ENCODE measurements around the gene AGRN. TPM values are rescaled to one million over a fixed set of nuclear protein-coding genes. Genes with fewer than 3 reads are reported as not detected.
"Not testable (repeated sequence)": the region's sequence is repeated elsewhere in the genome, so short reads cannot be mapped to it uniquely, and the experiment has no call there.

The AGRN gene
- polyA plus RNA-seq, 3 donors: 178 to 219 (median 182) TPM

DNA sequence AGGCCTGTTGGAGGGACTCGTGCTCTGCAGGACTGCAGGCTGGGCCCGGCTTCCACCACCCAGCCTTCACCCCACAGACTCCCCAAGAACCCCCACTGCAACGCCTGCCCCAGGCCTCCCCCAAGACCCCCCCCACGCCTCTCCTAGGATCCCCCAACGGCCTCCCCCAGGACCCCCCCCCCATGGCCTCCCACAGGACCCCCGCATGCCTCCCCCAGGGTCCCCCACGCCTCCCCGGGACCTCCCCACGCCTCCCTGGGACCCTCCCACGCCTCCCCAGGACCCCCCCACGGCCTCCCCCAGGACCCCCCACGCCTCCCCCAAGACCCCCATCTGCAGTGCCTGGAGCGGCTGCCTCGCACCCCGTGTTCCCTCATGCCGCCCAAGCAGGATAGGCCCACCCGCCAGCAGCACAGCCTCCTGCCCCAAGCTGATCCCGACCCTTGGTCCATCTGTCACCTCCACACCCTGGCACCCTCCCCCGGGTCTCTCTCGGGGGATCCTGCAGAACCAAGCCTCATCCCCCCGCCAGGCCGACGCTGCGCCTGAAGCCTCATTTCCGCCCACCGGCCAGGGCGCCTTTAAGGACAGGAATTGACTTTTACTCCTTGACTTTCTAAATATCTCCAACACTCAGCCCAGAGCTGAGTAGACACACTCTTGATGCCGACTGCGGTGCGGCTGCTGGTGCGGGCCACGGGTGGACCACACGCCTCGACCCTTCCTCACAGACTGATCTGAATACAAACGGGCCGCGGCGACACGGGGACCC is 68.3 kb downstream of the AGRN start:
- DNase-seq (ENCODE audit: low read depth in 3 of 3, low spot score in 2 of 3): no peak

- DNase-seq (ENCODE audit: low read depth in 3 of 3, low spot score in 2 of 3): no peak
These were observed 69.1 kb downstream of the AGRN start for GRCh38 chr1:1088801-1089680.

DNA sequence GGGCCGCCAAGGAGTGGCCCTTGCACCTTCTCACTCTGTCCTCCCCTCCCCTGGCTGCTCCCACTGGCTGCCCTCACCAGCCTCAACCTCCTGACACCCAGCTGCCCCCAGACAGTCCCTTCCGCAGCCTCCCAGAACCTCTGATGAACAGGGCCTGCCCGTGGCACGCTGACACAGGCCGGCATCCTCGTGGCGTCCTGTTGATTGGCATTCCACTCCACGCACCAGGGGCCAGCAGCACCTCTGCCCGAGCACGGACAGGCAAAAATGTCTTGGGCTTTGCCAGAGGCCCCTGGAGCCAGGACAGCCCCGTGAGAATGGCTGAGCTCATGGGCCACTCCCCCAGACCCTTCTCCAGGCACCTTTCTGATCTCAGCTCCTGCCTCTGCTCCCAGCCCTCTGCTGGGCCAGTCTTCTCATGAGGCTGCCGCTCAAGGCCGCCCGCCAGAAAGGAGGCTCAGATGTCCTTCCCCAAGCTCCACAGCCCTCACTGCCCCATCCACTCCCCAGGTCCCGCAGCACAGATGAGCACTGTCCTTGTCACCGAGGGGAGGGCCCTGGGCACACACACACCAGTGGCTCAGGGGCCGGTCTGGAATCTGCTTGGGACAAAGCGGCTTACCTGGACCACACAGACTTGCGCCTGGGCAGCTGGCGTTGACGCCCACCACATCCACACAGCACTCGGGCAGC is 70.0 kb downstream of the AGRN start:
- no peak for DNase-seq (ENCODE audit: low read depth in 3 of 3, low spot score in 2 of 3)

DNA sequence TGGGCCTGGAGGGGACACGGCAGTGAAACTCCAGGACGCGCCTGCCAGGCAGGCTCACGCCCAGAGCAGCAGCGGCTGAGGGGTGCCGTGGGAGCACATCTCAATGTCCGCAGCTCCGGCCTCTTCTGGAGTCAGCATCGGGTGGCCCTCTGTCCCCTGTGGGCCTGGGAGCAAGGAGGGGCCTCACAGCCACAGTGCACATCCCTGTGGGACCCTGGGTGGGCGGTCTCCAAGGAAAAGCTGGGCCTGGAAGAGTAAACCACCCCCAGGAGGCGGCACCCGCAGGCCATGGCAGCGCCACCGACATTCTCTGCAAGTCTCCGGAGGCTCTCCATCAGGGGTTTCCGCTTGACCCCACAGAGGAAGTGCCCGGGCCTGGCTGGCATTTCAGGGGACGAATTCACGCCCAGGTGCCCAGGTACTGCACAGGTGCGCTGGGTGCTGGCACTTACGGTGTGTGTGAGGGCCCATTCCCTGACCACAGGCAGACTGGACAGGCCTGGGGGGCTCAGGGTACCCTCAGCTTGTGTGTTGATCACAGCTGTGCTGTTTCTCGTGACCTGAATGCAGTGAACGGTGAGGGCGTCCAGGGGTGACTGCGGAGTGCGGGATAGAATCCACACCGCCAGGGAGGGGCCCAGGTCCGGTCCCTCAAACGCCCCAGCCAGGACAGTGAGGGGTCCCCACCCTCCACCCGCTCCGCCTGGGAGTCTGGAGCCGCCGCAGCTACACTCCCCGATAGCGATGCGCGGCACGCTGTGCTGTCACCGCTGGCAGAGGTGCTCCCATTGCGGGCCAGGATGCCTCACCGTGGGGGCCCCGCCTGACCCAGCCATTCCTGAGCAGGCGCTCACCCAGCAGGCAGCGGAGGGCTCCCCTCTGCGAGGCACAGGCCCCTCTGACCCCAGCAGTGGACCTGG is 70.8 kb downstream of the AGRN start:
- DNase-seq (ENCODE audit: low read depth in 3 of 3, low spot score in 2 of 3): no peak

GRCh38 chr1:1091344-1092148 is 71.6 kb downstream of the AGRN start:
- no peak for DNase-seq (ENCODE audit: low read depth in 3 of 3, low spot score in 2 of 3)

GRCh38 chr1:1092149-1092855 is 72.4 kb downstream of the AGRN start:
- DNase-seq (ENCODE audit: low read depth in 3 of 3, low spot score in 2 of 3): no peak

GRCh38 chr1:1092894-1093609 is 73.1 kb downstream of the AGRN start:
- DNase-seq (ENCODE audit: low read depth in 3 of 3, low spot score in 2 of 3): no peak

DNA sequence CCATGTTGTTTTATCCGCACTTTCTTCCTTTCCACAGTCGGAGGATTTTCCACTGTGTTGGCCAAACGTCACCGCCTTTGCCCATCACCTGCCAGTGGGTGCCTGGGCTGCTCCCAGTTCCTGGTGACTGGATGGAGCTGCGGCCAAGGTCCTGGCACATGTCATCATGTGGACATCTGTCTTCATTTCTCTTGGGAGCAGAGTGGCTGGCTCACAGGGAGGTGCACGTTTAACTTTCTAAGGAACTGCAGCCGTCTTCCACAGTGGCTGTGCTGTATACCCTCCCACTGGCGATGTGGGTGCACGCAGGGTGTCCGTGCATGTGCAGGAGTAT is 73.7 kb downstream of the AGRN start:
- DNase-seq (ENCODE audit: low read depth in 3 of 3, low spot score in 2 of 3): no peak

DNA sequence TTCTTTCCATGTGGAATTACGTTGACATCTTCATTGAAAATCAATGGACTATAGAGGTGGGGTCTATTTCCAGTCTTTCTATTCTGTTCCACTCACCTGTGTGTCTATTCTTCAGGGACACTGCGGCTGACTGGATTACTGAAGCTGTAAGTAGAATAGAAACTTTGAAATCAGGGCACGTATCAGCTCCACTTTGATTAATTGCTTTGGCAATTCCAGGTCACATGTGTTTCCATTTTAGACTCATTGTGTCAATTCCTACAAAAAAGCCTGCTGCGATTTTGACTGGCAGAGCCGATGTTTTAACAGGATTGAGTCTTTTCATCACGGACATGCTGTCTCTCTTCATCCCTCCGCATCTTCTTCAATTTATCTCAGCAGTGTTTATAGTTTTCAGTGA is 75.1 kb downstream of the AGRN start:
- no peak for DNase-seq (ENCODE audit: low read depth in 3 of 3, low spot score in 2 of 3)

DNA sequence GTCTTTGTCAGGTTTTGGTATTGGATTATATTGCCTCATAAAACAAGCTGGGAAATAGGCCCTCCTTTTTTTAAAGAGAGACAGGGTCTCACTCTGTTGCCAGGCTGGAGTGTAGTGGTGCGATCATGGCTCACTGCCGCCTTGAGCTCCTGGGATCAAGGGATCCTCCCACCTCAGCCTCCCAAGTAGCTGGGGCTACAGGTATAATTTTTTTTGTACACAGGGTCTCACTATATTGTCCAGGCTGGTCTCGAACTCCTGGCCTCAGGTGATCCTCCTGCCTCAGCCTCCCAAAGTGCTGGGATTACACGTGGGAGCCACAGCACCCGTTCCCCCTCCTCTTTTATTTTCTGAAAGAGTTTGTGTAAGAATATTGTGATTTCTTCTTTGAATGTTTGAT is 76.2 kb downstream of the AGRN start:
- not testable (repeated sequence) for DNase-seq (ENCODE audit: low read depth in 3 of 3, low spot score in 2 of 3)

DNA sequence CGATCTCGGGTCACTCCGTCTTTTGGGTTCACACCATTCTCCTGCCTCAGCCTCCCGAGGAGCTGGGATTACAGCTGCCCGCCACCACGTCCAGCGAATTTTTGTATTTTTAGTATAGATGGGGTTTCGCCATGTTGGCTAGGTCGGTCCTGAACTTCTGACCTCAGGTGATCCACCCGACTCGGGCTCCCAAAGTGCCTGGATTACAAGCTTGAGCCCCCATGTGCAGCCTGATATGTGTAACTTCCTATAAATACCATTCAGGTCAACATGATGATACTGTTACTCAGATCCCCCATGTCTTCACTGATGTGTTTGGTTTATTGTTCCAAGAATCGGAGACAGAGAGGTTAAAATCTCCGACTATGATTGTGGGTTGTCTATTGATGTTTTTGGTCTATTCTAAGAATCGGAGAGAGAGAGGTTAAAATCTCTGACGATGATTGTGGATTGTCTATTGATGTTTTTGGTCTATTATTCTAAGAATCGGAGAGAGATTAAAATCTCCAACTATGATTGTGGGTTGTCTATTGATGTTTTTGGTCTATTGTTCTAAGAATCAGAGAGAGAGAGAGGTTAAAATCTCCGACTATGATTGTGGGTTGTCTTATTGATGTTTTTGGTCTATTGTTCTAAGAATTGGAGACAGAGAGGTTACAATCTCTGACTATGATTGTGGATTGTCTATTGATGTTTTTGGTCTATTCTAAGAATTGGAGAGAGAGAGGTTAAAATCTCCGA is 78.9 kb downstream of the AGRN start:
- DNase-seq (ENCODE audit: low read depth in 3 of 3, low spot score in 2 of 3): no peak

GRCh38 chr1:1099506-1100183 is 79.7 kb downstream of the AGRN start:
- no peak for DNase-seq (ENCODE audit: low read depth in 3 of 3, low spot score in 2 of 3)

DNA sequence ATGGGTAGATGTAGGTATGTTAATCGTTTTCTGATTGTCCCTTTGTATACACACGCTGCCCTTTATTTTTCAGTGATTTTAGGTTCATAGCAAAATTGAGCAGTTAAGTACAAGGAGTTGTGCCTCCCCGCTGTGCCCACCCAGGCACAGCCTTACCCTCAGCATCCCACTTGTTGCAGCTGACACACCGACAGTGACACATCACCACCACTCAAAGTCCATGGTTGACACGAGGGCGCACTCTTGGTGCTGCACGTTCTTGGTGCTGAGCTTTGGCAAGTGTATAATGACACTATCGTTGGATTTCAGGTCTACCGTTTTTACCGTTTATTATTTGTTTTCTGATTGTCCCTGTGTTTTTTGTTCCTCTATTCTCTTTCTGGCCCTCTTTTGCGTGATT is 80.4 kb downstream of the AGRN start:
- no peak for DNase-seq (ENCODE audit: low read depth in 3 of 3, low spot score in 2 of 3)

DNA sequence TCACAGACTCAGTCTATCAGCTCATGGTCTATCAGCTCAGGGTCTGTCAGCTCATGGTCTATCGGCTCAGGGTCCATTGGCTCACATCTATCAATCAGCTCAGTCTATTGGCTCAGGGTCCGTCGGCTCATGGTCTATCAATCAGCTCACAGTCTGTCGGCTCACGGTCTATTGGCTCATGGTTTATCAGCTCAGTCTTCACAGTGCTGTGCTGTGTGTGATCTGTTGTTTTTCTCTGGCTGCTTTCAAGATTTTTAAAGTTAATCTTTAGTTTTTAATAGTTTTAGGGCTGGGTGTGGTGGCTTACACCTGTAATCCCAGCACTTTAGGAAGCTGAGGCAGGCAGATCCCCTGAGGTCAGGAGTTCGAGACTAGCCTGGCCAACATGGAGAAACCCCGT is 81.6 kb downstream of the AGRN start:
- no peak for DNase-seq (ENCODE audit: low read depth in 3 of 3, low spot score in 2 of 3)

- not testable (repeated sequence) for DNase-seq (ENCODE audit: low read depth in 3 of 3, low spot score in 2 of 3)
These were observed 84.2 kb downstream of the AGRN start for GRCh38 chr1:1104152-1104551.

All from right renal cortex interstitium (tissue), 3 donors.